Natural killer cell (primary cell): ENCODE data around the gene CD99L2. TPM values are rescaled to one million over a fixed set of nuclear protein-coding genes. Genes with fewer than 3 reads are reported as not detected.

Experiments
- ATAC-seq, 3 donors: fragments of 150-1000 bp in 2 of 3; fragments of 200-7000 bp in 1 of 3; cut with Tn5 transposase; 1 replicate in 1 of 3; 2 replicates in 2 of 3; pipeline ENCODE4 v1.10.0; 2021; ENCODE audit warnings: mild to moderate bottlenecking in 2 of 3, moderate library complexity in 2 of 3
- DNase-seq, 2 donors: peaks; one replicate each; pipeline versions ENCODE4 v3.0.0 to v3.0.0-alpha.2; 2013 to 2021; ENCODE audit warnings: mixed read lengths in 1 of 2
- H3K27ac ChIP-seq: one replicate; pipeline ENCODE4 v1.5.1; 2013; ENCODE audit warnings: mild to moderate bottlenecking, low read length
- H3K27me3 ChIP-seq: one replicate; pipeline ENCODE4 v1.6.1; 2013; ENCODE audit warnings: low read length; ENCODE audit not compliant: control insufficient read depth, insufficient read depth
- H3K36me3 ChIP-seq: one replicate; pipeline ENCODE4 v1.6.1; 2013; ENCODE audit warnings: low read length; ENCODE audit not compliant: control insufficient read depth, insufficient read depth
- H3K4me1 ChIP-seq: one replicate; pipeline ENCODE4 v1.6.1; 2013; ENCODE audit warnings: low read length; ENCODE audit not compliant: control insufficient read depth, insufficient read depth
- H3K4me3 ChIP-seq: one replicate; pipeline ENCODE4 v1.5.1; 2013; ENCODE audit warnings: low read length
- H3K9me3 ChIP-seq: one replicate; pipeline ENCODE4 v1.6.1; 2013; ENCODE audit warnings: low read length; ENCODE audit not compliant: control insufficient read depth, insufficient read depth
- H3K27ac Mint-ChIP-seq, 2 donors: one replicate each; pipeline ENCODE4 v1.8.0; 2022; ENCODE audit warnings: mild to moderate bottlenecking in 2 of 2, mixed read lengths in 2 of 2, moderate library complexity in 1 of 2
- H3K27me3 Mint-ChIP-seq, 2 donors: one replicate each; pipeline ENCODE4 v1.8.0; 2022; ENCODE audit warnings: low read depth in 2 of 2, mixed read lengths in 2 of 2
- H3K36me3 Mint-ChIP-seq: one replicate; pipeline ENCODE4 v1.8.0; 2022; ENCODE audit warnings: mixed read lengths
- H3K4me1 Mint-ChIP-seq, 2 donors: one replicate each; pipeline ENCODE4 v1.8.0; 2022; ENCODE audit warnings: mixed read lengths in 2 of 2
- H3K4me3 Mint-ChIP-seq: one replicate; pipeline ENCODE4 v1.8.0; 2022; ENCODE audit warnings: mild to moderate bottlenecking, moderate library complexity, mixed read lengths
- H3K9me3 Mint-ChIP-seq, 2 donors: one replicate each; pipeline ENCODE4 v1.8.0; 2022; ENCODE audit warnings: mixed read lengths in 2 of 2
- WGBS: methylation state at CpG from one replicate; pipeline ENCODE4 v1.1.7; 2013; ENCODE audit warnings: missing lambda C conversion rate; ENCODE audit not compliant: insufficient coverage; 5-methylcytosine and 5-hydroxymethylcytosine counted together
- intact Hi-C: fragments of 100-400 bp; cut with micrococcal nuclease; formaldehyde crosslinking; loops from one replicate; pipeline ENCODE4 v1.14.2; 2022
- total RNA-seq, 4 donors: library from RNA; stranded (reverse); fragments of 120-200 nt in 1 of 4; gene quantifications; one replicate each; pipeline versions ENCODE4 v1.2.3 to v1.2.4, GENCODE V29; 2013 to 2022
- TF ChIP-seq, protein P1 (sequence below): fragments of 200-600 bp; IDR thresholded peaks from one replicate; pipeline ENCODE4 v1.8.0; 2022; ENCODE audit warnings: antibody characterized with exemption

CD99L2 gene
- total RNA-seq, 3 donors from 2014 or later (not counting 1 experiment from before 2014, with no cell fraction given) = 13.1 to 18.0 (median 15.7) TPM

DNA sequence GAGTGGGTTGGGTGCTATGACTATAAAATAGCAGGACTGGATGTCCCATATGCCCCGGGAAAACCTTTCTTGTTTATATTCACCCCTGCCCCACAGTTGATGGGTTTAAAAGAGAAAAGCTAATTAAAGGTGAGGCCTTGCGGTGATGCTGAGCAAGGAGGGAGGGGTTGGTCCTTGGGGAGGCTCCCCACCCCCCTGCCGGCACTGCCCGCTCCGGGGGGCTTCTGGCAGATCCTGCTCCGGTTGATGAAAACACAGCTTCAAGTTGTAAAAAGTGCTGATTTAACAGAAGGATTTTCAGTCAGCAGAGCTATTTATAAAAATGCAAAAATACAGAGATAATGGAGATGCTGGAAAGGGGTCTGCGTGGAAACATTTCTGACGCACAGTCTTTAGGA, 136.7 kb downstream of the CD99L2 start:
- H3K4me3 ChIP-seq = no peak overlapping the region
- Mint-ChIP-seq H3K9me3 (no peaks in the 10 kb centered on the region), H3K4me3 (no peak overlapping the region), H3K36me3 (peaks cover 6% of the 10 kb centered on the region), H3K4me1 (no peaks in the 10 kb centered on the region), H3K27me3 (no peaks in the 10 kb centered on the region), H3K27ac (no peak overlapping the region)
- peaks cover 23% of the 10 kb centered on the region for H3K36me3 ChIP-seq
- ATAC-seq (no peak), DNase-seq (no peak)
- no peak overlapping the region for H3K27ac ChIP-seq
- H3K4me1 ChIP-seq = no peaks in the 10 kb centered on the region
- TF ChIP-seq, protein P1, sequence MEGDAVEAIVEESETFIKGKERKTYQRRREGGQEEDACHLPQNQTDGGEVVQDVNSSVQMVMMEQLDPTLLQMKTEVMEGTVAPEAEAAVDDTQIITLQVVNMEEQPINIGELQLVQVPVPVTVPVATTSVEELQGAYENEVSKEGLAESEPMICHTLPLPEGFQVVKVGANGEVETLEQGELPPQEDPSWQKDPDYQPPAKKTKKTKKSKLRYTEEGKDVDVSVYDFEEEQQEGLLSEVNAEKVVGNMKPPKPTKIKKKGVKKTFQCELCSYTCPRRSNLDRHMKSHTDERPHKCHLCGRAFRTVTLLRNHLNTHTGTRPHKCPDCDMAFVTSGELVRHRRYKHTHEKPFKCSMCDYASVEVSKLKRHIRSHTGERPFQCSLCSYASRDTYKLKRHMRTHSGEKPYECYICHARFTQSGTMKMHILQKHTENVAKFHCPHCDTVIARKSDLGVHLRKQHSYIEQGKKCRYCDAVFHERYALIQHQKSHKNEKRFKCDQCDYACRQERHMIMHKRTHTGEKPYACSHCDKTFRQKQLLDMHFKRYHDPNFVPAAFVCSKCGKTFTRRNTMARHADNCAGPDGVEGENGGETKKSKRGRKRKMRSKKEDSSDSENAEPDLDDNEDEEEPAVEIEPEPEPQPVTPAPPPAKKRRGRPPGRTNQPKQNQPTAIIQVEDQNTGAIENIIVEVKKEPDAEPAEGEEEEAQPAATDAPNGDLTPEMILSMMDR = no peak
- intact Hi-C loops = no loop called here
- H3K9me3 ChIP-seq = no peaks in the 10 kb centered on the region
- 97% methylated on average over 7 of the region's 8 CpGs for WGBS
- H3K27me3 ChIP-seq = no peaks in the 10 kb centered on the region

DNA sequence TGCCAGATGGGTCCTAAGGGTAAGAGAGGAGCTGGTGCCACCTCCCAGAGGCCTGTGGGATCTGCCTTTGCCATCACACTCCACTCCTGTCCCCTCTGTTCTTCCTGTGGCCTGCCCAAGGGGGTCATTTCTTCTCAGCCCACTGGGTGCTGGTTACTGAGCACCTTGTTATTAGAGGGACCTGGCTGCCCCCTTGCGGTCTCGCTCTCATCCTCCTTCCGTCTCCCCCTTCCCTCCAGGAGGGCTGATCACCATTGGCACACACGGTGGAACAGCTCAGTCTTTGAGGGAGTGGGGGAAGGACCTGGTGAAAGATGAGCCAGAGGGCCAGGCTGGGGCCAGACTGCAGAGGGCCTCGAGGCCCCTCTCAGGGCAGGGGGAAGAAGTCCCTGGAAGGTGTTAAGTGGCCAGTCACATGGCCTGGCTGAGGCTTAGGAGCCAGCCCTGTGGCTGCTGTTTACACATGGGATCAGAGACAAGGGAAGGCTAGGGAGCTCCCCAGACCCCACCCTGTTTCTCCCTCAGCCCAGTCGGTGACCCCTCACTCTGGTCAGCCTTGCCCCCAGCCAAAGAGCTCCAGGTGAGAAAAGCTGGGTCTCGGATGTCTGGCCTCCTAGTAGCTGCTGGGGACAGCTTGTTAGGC, 137.2 kb downstream of the CD99L2 start:
- Histone ChIP-seq H3K9me3 (no peaks in the 10 kb centered on the region), H3K27me3 (no peaks in the 10 kb centered on the region), H3K27ac (no peak overlapping the region), H3K4me1 (no peaks in the 10 kb centered on the region), H3K4me3 (no peak overlapping the region), H3K36me3 (peaks cover 23% of the 10 kb centered on the region)
- Mint-ChIP-seq H3K4me3 (no peak overlapping the region), H3K27me3 (no peaks in the 10 kb centered on the region), H3K27ac (no peak overlapping the region), H3K36me3 (peaks cover 6% of the 10 kb centered on the region), H3K4me1 (no peaks in the 10 kb centered on the region), H3K9me3 (no peaks in the 10 kb centered on the region)
- DNase-seq (no peak), ATAC-seq (no peak)
- intact Hi-C loops = no loop called here
- TF ChIP-seq, protein P1 = no peak
- WGBS = 90% methylated on average over 2 of the region's 7 CpGs

DNA sequence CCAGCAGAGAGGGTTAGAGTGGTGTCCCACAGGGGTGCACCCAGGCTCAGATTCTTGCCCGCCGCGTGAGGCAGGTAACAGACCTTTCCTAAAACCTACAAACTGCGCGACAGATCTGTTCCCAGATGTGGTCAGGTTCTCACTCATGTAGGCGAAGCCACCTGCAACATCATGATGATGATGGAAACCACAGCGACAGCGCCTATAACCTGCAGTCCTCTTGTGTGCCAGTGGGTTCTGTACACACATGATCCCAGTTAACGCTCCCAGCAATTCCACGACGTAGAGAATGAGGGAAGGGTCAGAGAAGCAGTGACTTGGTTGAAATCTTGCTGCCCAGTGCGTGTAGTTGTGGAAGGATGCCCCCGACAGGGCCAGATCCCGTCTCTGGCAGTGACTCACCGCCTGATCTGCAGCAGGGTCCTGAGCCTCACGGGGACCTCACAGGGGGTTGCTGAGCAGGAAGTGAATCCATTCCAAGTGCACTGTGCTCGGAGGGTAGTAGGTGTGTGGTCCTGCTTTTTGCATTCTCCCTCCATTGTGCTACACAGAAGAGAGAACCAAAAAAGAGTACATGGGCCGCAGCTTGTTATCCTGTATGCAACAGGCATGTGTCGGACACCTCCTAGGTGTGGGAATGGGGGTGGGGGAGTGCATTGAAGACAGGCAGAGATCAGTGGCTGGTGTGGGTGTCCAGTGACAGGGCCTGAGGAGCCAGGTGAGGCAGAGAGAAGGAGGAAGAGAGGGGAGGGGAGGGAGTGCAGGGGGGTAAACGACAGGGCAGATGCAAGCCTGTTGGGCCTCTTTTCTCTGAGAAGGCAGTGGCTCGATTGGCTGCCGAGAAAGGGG, 138.7 kb downstream of the CD99L2 start:
- Mint-ChIP-seq H3K9me3 (no peaks in the 10 kb centered on the region), H3K4me1 (peaks cover 6 to 10% of the 10 kb centered on the region in 2 donors), H3K27ac (no peak overlapping the region), H3K27me3 (no peaks in the 10 kb centered on the region), H3K4me3 (no peak overlapping the region), H3K36me3 (peaks cover 6% of the 10 kb centered on the region)
- H3K36me3 ChIP-seq = peaks cover 28% of the 10 kb centered on the region
- intact Hi-C loops = no loop called here
- TF ChIP-seq, protein P1 = no peak
- no peak overlapping the region for H3K4me3 ChIP-seq
- H3K4me1 ChIP-seq = no peaks in the 10 kb centered on the region
- no peaks in the 10 kb centered on the region for H3K9me3 ChIP-seq
- ATAC-seq (no peak), DNase-seq (no peak)
- H3K27ac ChIP-seq = no peak overlapping the region
- H3K27me3 ChIP-seq = no peaks in the 10 kb centered on the region
- 100% methylated on average over 2 of the region's 22 CpGs for WGBS
